Amniotic epithelial cell (primary cell): ENCODE data around the gene ABI1.
"Not testable (repeated sequence)": the region's sequence is repeated elsewhere in the genome, so short reads cannot be mapped to it uniquely, and the experiment has no call there.

ENCODE experiments used
- DNase-seq: peaks from one replicate; pipeline ENCODE4 v3.0.0-alpha.2; 2010; ENCODE audit warnings: low read depth

The ABI1 gene

DNA sequence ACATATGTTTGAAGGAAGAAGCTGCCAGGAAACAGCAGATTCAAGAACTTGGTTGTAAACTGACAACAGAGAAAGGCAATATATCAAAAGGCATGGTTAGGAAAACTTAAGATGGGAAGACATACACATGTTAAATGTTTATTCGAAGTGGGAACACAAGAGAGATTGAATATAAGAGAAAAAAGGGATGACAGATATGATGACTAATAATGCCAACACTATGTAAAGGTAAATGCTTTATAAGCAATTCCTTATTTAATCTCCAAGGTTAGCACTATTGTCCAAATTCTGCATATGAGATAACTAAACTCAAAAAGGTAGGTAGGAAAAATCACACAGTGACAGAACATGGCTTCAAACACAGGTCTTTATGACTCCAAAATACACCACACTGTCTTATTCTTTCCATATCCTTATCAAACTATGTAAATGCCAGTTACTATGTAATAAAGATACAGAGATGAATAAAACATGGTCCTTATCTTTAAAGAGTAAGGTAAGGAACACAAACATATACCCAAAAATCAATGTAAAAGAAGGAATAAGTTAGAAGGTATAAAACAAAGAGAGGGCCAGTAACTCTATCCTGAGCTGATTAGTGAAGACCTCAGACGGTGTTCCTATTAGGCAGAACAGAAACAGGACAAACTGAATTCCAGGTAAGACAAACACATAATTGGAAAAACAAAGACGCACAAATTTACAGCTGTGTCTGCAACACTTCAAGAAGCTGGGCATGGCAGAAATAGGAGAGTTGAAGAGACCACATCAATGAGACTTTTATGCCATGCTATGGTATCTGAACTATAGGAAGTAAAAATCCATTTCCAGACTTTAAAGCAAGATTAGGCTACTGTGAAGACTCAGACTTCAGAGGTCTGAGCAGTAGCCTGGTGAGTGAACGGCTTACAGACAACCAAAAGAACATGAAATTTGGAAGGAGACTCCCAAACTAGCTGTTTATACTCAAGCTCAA, 56.1 kb downstream of the ABI1 start:
- DNase-seq = no peak

DNA sequence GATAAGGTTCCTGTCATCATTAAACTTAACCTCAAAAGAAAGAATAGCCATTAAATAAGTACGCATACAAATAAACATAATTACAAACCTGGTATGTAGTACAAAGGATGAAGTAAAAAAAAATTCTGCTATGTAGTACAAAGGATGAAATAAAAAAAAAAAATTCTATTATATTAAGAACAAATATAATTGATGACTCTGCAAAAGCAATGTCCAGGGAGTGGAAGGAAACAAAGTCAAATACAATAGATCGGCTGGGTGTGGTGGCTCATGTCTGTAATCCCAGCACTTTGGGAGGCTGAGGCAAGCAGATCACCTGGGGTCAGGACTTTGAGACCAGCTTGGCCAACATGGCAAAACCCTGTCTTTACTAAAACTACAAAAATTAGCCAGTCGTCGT, 56.9 kb downstream of the ABI1 start:
- DNase-seq = no peak

DNA sequence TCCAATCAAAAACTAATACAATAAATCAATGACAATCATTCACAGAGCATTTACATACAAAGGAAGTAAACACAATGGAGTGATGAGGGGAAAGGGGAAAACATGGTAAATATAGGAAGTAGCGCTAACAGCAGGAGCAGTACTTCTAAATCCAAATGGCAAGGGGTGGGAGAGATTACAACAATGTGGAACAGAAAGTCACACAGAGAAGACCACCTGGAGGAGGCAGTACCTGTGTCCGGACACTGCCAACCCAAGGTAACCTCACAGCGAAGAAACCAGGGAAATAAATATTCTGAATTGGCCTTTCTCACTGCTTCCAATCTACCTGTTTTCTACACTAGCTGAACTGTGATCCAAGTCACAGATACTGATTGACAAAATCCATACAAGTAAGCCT, 58.2 kb downstream of the ABI1 start:
- no peak for DNase-seq

DNA sequence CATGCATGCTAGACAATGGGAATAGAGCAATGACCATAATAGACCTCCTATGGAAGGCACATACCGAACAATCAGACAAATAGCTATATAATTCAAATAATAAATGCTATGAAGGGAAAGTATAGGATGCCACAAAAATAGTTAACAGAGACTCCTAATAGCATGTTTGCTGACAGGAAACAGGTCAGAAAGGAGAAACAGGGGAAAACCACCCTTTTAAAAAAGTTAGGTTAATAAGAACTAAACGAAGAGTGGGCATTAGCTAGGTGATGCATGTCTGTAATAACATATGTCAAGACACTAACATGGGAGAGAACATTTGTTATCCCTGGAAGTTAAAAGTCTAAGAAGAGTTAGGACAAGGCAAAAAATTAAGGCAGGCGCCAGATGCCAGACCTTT, 58.9 kb downstream of the ABI1 start:
- no peak for DNase-seq

- no peak for DNase-seq
These were observed 59.5 kb downstream of the ABI1 start for GRCh38 chr10:26801274-26801673.

- no peak for DNase-seq
These were observed 60.3 kb downstream of the ABI1 start for GRCh38 chr10:26800468-26800867.

GRCh38 chr10:26799342-26799741, 61.4 kb downstream of the ABI1 start:
- no peak for DNase-seq

- DNase-seq = no peak
These were observed 62.5 kb downstream of the ABI1 start for GRCh38 chr10:26798298-26798697.

- no peak for DNase-seq
These were observed 63.4 kb downstream of the ABI1 start for GRCh38 chr10:26797340-26797739.

DNA sequence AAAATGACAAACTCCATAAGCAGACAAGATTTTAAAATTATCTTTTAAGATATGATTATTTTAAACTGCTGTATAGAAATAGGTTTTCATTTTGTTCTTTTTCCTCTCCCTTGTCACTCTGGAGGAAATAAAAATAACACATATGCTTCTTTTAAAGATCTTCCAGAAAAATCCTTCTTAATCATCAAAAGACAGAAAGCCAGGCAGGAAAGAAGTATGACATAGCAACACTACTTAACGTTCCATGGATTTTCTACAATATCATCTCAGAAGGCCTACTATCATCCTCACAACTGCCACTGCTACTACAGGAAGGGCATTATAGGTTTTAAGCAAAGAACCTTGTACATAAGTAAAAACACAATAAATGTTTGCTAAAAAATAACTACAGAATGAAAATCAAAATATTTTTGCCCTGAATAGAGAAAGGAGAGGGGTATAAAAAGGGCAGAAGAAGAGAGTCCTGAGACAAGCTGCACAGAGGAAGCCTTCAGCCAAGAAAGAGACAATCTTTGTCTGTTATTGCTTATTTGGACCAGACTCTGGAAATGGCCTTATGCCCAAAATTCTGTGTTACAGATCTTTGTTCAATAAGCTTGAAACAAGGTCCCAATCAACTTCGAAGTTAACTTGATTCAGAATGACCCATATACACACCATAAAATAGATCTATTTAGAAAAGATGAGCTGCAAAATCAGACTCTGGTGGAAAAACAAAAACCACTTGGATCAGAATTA, 67.8 kb downstream of the ABI1 start:
- DNase-seq = no peak

- DNase-seq = peak; percentile 30
These were observed 70.3 kb downstream of the ABI1 start for GRCh38 chr10:26790221-26790995.

- not testable (repeated sequence) for DNase-seq
These were observed 71.0 kb downstream of the ABI1 start for GRCh38 chr10:26789779-26790178.

GRCh38 chr10:26787362-26787761, 73.4 kb downstream of the ABI1 start:
- no peak for DNase-seq

- peak; percentile 10 for DNase-seq
These were observed 79.0 kb downstream of the ABI1 start for GRCh38 chr10:26781797-26782196.

GRCh38 chr10:26780793-26781601, 79.8 kb downstream of the ABI1 start:
- DNase-seq = peak; percentile 79

GRCh38 chr10:26780106-26780792, 80.5 kb downstream of the ABI1 start:
- DNase-seq = no peak

- DNase-seq = peak; percentile 8
These were observed 81.4 kb downstream of the ABI1 start for GRCh38 chr10:26779176-26779860.

GRCh38 chr10:26777686-26778085, 83.1 kb downstream of the ABI1 start:
- no peak for DNase-seq

DNA sequence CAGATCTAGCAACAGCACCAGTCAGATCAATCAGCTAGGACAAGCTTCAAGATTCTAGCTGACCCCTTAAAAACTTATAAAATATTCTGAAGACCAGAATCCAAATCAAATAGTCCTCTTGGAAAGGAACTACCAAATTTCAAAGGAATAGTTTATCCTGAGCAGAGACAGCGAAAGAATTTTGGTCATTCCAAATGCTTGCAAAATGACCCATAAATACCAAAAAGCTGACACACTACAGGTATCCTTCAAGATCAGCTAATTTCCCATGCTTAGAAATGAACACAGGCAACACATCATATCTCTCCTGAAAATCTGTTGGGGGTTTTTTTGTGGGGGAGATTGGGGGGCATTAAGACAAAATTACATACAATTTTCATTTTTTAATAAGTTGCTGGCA, 84.5 kb downstream of the ABI1 start:
- DNase-seq = no peak

- peak; percentile 4 for DNase-seq
These were observed 87.1 kb downstream of the ABI1 start for GRCh38 chr10:26773633-26774032.
